DOHH2 (cell line): ENCODE data around the gene HOXA2.

Source experiments
- EZH2phosphoT487 ChIP-seq: fragments of 200-600 bp; sonication (generic); IDR thresholded peaks from 2 replicates; pipeline ENCODE4 v1.6.1; 2017; ENCODE audit warnings: borderline replicate concordance, mild to moderate bottlenecking, antibody characterized with exemption, low read length, moderate library complexity, mixed read lengths
- TF ChIP-seq, protein P1 (sequence below): fragments of 200-600 bp; sonication (generic); IDR thresholded peaks from one replicate; pipeline ENCODE4 v1.5.1; 2014; ENCODE audit warnings: antibody characterized with exemption, mild to moderate bottlenecking, low read depth, low read length; ENCODE audit not compliant: poor library complexity, severe bottlenecking

DNA sequence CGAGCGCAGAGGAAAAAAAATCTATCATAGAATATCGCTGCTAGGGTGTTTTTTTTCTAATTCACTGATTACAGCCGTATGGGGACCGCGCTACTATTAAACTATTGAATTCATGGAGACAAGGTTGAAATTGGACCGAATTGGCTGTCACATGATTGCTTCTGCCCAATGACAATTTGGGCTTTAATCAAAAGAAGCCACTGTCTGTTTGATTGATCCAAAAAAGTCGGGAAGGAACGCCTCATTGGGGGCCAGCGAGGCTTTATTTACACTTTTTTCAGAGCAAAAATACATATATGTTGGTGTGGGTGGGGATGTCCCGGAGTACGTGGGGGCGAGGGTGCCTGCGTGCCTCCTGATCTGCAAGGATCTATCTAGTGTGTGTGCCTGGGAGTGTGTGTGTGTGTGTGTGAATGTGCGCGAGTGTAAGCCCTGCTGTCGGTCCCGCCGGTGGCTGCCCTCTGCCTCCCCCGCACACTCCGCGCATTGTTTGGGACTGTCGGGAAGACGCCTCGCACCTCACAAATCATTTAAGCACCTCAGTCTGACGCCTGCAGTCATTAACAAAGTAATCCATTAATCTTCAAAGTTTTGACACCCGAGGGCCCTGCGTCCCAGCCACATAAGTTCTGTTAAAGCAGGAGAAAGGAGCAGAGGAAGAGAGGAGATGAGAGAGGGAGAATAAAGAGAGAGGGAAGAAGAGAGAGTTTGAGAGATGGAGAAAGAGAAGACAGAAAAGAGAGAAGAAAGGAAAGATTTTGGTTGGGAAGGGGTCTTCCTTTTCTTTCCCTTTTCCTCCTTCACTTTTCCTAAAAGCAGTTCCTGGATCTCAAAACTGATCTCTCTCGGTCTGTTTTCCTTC lies at the start of gene HOXA2:
- TF ChIP-seq, protein P1, sequence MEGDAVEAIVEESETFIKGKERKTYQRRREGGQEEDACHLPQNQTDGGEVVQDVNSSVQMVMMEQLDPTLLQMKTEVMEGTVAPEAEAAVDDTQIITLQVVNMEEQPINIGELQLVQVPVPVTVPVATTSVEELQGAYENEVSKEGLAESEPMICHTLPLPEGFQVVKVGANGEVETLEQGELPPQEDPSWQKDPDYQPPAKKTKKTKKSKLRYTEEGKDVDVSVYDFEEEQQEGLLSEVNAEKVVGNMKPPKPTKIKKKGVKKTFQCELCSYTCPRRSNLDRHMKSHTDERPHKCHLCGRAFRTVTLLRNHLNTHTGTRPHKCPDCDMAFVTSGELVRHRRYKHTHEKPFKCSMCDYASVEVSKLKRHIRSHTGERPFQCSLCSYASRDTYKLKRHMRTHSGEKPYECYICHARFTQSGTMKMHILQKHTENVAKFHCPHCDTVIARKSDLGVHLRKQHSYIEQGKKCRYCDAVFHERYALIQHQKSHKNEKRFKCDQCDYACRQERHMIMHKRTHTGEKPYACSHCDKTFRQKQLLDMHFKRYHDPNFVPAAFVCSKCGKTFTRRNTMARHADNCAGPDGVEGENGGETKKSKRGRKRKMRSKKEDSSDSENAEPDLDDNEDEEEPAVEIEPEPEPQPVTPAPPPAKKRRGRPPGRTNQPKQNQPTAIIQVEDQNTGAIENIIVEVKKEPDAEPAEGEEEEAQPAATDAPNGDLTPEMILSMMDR, result no peak
- peak; percentile 84; the same call in 1 of the 2 replicates for TF ChIP-seq EZH2phosphoT487
